CD4-positive, alpha-beta T cell treated with Interleukin-4 for 4 hours (primary cell): Measurements from ENCODE around the gene ASPG.

Source experiments
- DNase-seq: peaks from one replicate; pipeline ENCODE4 v3.0.0-alpha.2; 2020

Gene ASPG

GRCh38 chr14:104094709-104095425 is 9.4 kb downstream of the ASPG start:
- peak; percentile 46 for DNase-seq

GRCh38 chr14:104095426-104096310 is 10.2 kb downstream of the ASPG start:
- no peak for DNase-seq

GRCh38 chr14:104096318-104096717 is 10.8 kb downstream of the ASPG start:
- no peak for DNase-seq

- DNase-seq = no peak
Observed at GRCh38 chr14:104096751-104097700, 11.5 kb downstream of the ASPG start.

- DNase-seq = no peak
Observed at GRCh38 chr14:104098272-104099095, 13.0 kb downstream of the ASPG start.

GRCh38 chr14:104099096-104100041 is 13.9 kb downstream of the ASPG start:
- DNase-seq = no peak

- no peak for DNase-seq
Observed at GRCh38 chr14:104100171-104101085, 14.9 kb downstream of the ASPG start.

- no peak for DNase-seq
Observed at GRCh38 chr14:104101086-104101621, 15.7 kb downstream of the ASPG start.

GRCh38 chr14:104101651-104102281 is 16.3 kb downstream of the ASPG start:
- DNase-seq = no peak

GRCh38 chr14:104102282-104102914 is 16.9 kb downstream of the ASPG start:
- DNase-seq = no peak

- DNase-seq = no peak
Observed at GRCh38 chr14:104103061-104103445, 17.6 kb downstream of the ASPG start.

GRCh38 chr14:104103446-104104075 is 18.1 kb downstream of the ASPG start:
- no peak for DNase-seq

GRCh38 chr14:104104076-104104901 is 18.8 kb downstream of the ASPG start:
- no peak for DNase-seq

- no peak for DNase-seq
Observed at GRCh38 chr14:104105071-104105821, 19.7 kb downstream of the ASPG start.

GRCh38 chr14:104105822-104106470 is 20.4 kb downstream of the ASPG start:
- DNase-seq = no peak
